Measurements from ENCODE around the gene CRACR2B. TPM values are rescaled to one million over a fixed set of nuclear protein-coding genes. Genes with fewer than 3 reads are reported as not detected.

CRACR2B gene
- total and polyA plus RNA-seq, 2 of the 8 experiments (the other 6 are each of a cell fraction or from before 2014, with no cell fraction given) = 18.2 to 26.4 TPM

DNA sequence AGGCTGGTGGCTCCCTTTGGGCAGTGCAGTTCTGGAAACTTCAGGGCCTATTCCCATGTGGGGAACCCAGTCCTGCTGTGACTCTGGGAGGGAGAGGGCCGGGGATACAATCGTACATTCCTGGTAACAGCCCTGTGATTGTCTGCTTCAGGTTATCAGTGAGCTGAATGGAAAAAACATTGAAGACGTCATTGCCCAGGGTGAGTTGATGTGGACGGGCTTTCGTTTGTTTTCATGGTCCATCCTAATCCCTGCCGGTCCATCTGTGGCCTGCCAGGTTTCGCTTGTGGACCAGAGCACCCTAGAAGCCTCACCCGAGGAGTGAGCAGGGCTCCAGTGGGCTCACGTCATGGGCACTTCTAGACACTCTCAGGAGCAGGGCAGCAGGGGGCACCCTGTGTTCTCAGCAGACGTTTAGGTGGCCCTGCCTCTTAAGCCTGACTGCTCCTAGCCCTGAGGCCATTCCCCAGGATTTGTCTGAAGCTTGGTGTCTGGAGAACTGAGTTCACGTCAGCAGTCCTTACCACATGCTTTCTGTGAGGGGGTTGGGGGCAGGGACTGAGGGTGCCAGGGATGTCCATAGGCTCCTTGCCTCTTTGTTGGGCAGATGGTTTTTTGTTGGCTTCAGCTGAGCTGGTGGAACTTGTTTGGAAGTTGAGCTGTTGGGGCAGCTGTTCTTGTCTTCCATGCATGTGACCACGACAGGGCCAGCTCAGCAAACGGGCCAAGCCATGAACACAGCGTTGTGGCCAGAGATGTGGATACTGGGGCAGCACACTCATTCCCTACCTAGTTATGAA, 16.1 kb upstream of the CRACR2B start:
- peak overlapping the region; percentile 12; the same call in 1 of the 2 replicates for H2BK12ac ChIP-seq (ENCODE audit: low read depth, low read length)
- H3K14ac ChIP-seq (ENCODE audit: insufficient read length) = no peak overlapping the region
- H4K20me1 ChIP-seq (replicated peaks in 1 of 2; ENCODE audit: control insufficient read depth in 1 of 2, insufficient read depth in 2 of 2, low read length in 2 of 2) = peaks cover 10 to 22% of the 10 kb centered on the region in 2 experiments
- peaks cover 16 to 29% (median 26%) of the 10 kb centered on the region in 4 experiments for H3K36me3 ChIP-seq (ENCODE audit: control insufficient read depth in 2 of 4, insufficient read depth in 4 of 4, low read length in 3 of 4)
- H4K5ac ChIP-seq (ENCODE audit: insufficient read length, low read depth, low read length) = no peak overlapping the region
- no peak overlapping the region for H3K4ac ChIP-seq (replicated peaks; ENCODE audit: insufficient read length, low read depth, low read length)
- H2BK15ac ChIP-seq (ENCODE audit: low read length) = no peak overlapping the region
- POLR2A ChIA-PET (ENCODE audit: partially characterized antibody) = interaction anchor here (0.5 to 53.0 kb wide), 6 partner anchors 1 to 234 kb away, joined by 3 to 1917 read pairs (median 4); partner anchors contain the start of genes CD151, CEND1, CRACR2B and PIDD1
- no peak overlapping the region for H2AK5ac ChIP-seq (ENCODE audit: low read depth, low read length)
- H4K8ac ChIP-seq (ENCODE audit: extremely low read depth, insufficient read depth, low read length) = no peak overlapping the region; the same call in 1 of the 2 replicates
- no peak overlapping the region for H2BK120ac ChIP-seq (replicated peaks; ENCODE audit: low read depth, low read length)
- H3K27ac ChIP-seq (ENCODE audit: low read depth, low read length) = no peak overlapping the region
- 90% methylated on average over 14 of the region's 14 CpGs; no CpG with 5 or more reads in 1 of the 2 experiments for WGBS, 2 experiments (ENCODE audit: extremely low coverage in 1 of 2, insufficient coverage in 1 of 2, insufficient read length in 1 of 2, insufficient replicate concordance in 2 of 2, low coverage in 1 of 2, low lambda C conversion rate in 2 of 2, missing lambda C conversion rate in 1 of 2)
- DNase-seq (ENCODE audit: low read depth in 1 of 2, low spot score in 2 of 2) (no peak), FAIRE-seq (no peak)
- H2BK20ac ChIP-seq (ENCODE audit: low read length) = no peak overlapping the region
- H3K23ac ChIP-seq (ENCODE audit: insufficient read length) = no peak overlapping the region
- H3K79me1 ChIP-seq (ENCODE audit: low read depth, low read length) = no peaks in the 10 kb centered on the region
- H4K91ac ChIP-seq (replicated peaks; ENCODE audit: insufficient read length, low read length) = no peak overlapping the region
- peak overlapping the region in 3 of 4 experiments; percentile 66 to 100 (median 96); a peak in 5 of 8 replicates for H3K4me3 ChIP-seq (ENCODE audit: extremely low read depth in 1 of 4, insufficient read depth in 2 of 4, low read depth in 3 of 4, low read length in 4 of 4)
- H3K79me2 ChIP-seq (ENCODE audit: control insufficient read depth in 1 of 2, insufficient read depth in 2 of 2, low read length in 2 of 2) = peaks cover 7 to 32% of the 10 kb centered on the region in 2 experiments; a peak in 3 of 4 replicates
- no peaks in the 10 kb centered on the region for H3K9me3 ChIP-seq (ENCODE audit: insufficient read depth in 2 of 2, low read depth in 1 of 2, low read length in 1 of 2)
- peak overlapping the region; percentile 49; the same call in 1 of the 2 replicates for H2BK5ac ChIP-seq (ENCODE audit: low read depth, low read length)
- H3K23me2 ChIP-seq (ENCODE audit: low read depth, low read length) = peaks cover 5% of the 10 kb centered on the region; the same call in 1 of the 2 replicates
- no peak overlapping the region for H3K56ac ChIP-seq (replicated peaks; ENCODE audit: insufficient read length, low read depth, low read length)
- no peak overlapping the region for H3K18ac ChIP-seq (ENCODE audit: extremely low read depth, low read length)
- 0 out of 7 replicates have a peak overlapping the region, but pooled peaks of 1 of the 4 experiments have one; percentile 99 for H3K9ac ChIP-seq (replicated peaks in 1 of 4; ENCODE audit: extremely low read depth in 1 of 4, low read depth in 3 of 4, low read length in 3 of 4)
- no peaks in the 10 kb centered on the region for H3K27me3 ChIP-seq (replicated peaks in 1 of 4; ENCODE audit: control insufficient read depth in 3 of 4, extremely low read depth in 1 of 4, insufficient read depth in 3 of 4, low read length in 3 of 4)
- CTCF ChIA-PET (ENCODE audit: partially characterized antibody) = interaction anchor here (0.6 to 2.2 kb wide), 8 partner anchors 7 to 118 kb away, joined by 3 to 5 read pairs (median 3); partner anchors contain the start of gene PNPLA2
- H3K4me2 ChIP-seq (ENCODE audit: insufficient read depth in 1 of 2, low read depth in 2 of 2, low read length in 2 of 2) = peak overlapping the region; percentile 77 to 91
- H3K4me1 ChIP-seq (replicated peaks in 1 of 4; ENCODE audit: control insufficient read depth in 3 of 4, insufficient read depth in 4 of 4, low read length in 3 of 4) = peaks cover 0 to 9% (median 2%) of the 10 kb centered on the region in 4 experiments; a peak in 3 of 7 replicates
- no peak overlapping the region for H2AFZ ChIP-seq (ENCODE audit: low read length)
- TF ChIP-seq SIRT6 (IDR thresholded peaks at IDR 0.05; ENCODE audit: low read length) = no peak
- TF ChIP-seq USF2 (IDR thresholded peaks at IDR 0.05; ENCODE audit: low read length) = no peak
- no peak for TF ChIP-seq ATF3 (IDR thresholded peaks at IDR 0.05; ENCODE audit: insufficient read depth, low read depth, low read length)
- no peak for TF ChIP-seq EGR1 (IDR thresholded peaks at IDR 0.05; ENCODE audit: borderline replicate concordance, low read depth, low read length)
- TF ChIP-seq BCL11A (IDR thresholded peaks at IDR 0.05; ENCODE audit: low read depth in 2 of 2, low read length in 2 of 2) = no peak
- TF ChIP-seq JUND (IDR thresholded peaks at IDR 0.05; ENCODE audit: low read length) = no peak
- TF ChIP-seq ZNF274 (IDR thresholded peaks at IDR 0.05; ENCODE audit: borderline replicate concordance, extremely low read depth, low read length) = no peak
- TF ChIP-seq CEBPB (IDR thresholded peaks at IDR 0.05; ENCODE audit: low read depth, low read length) = no peak
- TF ChIP-seq POU5F1 (IDR thresholded peaks at IDR 0.05; ENCODE audit: low read depth, low read length) = no peak

Data from H1 (cell line).